ENCODE measurements around the gene PRUNE2. TPM values are rescaled to one million over a fixed set of nuclear protein-coding genes. Genes with fewer than 3 reads are reported as not detected.

PRUNE2 gene
- total and polyA plus RNA-seq, 7 experiments from 2014 or later: 0.78 to 1.6 TPM; not detected in 5

- Histone ChIP-seq H3K4me3 (ENCODE audit: low read length) (no peak overlapping the region), H3K4me1 (ENCODE audit: control insufficient read depth in 2 of 2, insufficient read depth in 2 of 2, low read length in 2 of 2) (no peaks in the 10 kb centered on the region), H3K36me3 (ENCODE audit: control insufficient read depth in 2 of 3, insufficient read depth in 3 of 3, low read length in 3 of 3) (no peaks in the 10 kb centered on the region), H3K27ac (ENCODE audit: low read depth, low read length) (no peak overlapping the region), H3K9me3 (ENCODE audit: control insufficient read depth in 2 of 3, low read length in 3 of 3) (no peaks in the 10 kb centered on the region), H3K27me3 (ENCODE audit: control insufficient read depth in 2 of 2, insufficient read depth in 2 of 2, low read length in 2 of 2) (no peaks in the 10 kb centered on the region)
- H3K36me3 Mint-ChIP-seq: no peaks in the 10 kb centered on the region
- DNase-seq: no peak
- H3K4me1 Mint-ChIP-seq: no peaks in the 10 kb centered on the region
- ATAC-seq: no peak
- ChIA-PET POLR2A (no interaction called here), CTCF (no interaction called here)
- H3K27ac Mint-ChIP-seq: no peak overlapping the region
- intact Hi-C loops (cut with micrococcal nuclease): no loop called here
- peaks cover 0 to 4% (median 0%) of the 10 kb centered on the region in 11 donors for H3K9me3 Mint-ChIP-seq
- peaks cover 3 to 13% (median 11%) of the 10 kb centered on the region in 5 donors for H3K27me3 Mint-ChIP-seq
- no peak overlapping the region for H3K4me3 Mint-ChIP-seq
Observed at GRCh38 chr9:76894198-76894597, 11.7 kb downstream of the PRUNE2 start.

- H3K9me3 ChIP-seq (ENCODE audit: control insufficient read depth in 2 of 3, low read length in 3 of 3): no peaks in the 10 kb centered on the region
- no peak overlapping the region for H3K4me3 Mint-ChIP-seq
- H3K4me1 ChIP-seq (ENCODE audit: control insufficient read depth in 2 of 2, insufficient read depth in 2 of 2, low read length in 2 of 2): no peaks in the 10 kb centered on the region
- no peak overlapping the region for H3K27ac Mint-ChIP-seq
- no peaks in the 10 kb centered on the region for H3K36me3 ChIP-seq (ENCODE audit: control insufficient read depth in 2 of 3, insufficient read depth in 3 of 3, low read length in 3 of 3)
- ATAC-seq (no peak), DNase-seq (no peak)
- H3K27me3 ChIP-seq (ENCODE audit: control insufficient read depth in 2 of 2, insufficient read depth in 2 of 2, low read length in 2 of 2): no peaks in the 10 kb centered on the region
- H3K4me1 Mint-ChIP-seq: no peaks in the 10 kb centered on the region
- H3K36me3 Mint-ChIP-seq: no peaks in the 10 kb centered on the region
- ChIA-PET POLR2A (no interaction called here), CTCF (no interaction called here)
- H3K9me3 Mint-ChIP-seq: peaks cover 0 to 4% (median 0%) of the 10 kb centered on the region in 11 donors
- intact Hi-C loops (cut with micrococcal nuclease): no loop called here
- no peak overlapping the region for H3K27ac ChIP-seq (ENCODE audit: low read depth, low read length)
- H3K27me3 Mint-ChIP-seq: peaks cover 3 to 12% (median 8%) of the 10 kb centered on the region in 5 donors
- no peak overlapping the region for H3K4me3 ChIP-seq (ENCODE audit: low read length)
Observed at GRCh38 chr9:76893395-76893932, 12.4 kb downstream of the PRUNE2 start.

- Histone ChIP-seq H3K36me3 (ENCODE audit: control insufficient read depth in 2 of 3, insufficient read depth in 3 of 3, low read length in 3 of 3) (no peaks in the 10 kb centered on the region), H3K9me3 (ENCODE audit: control insufficient read depth in 2 of 3, low read length in 3 of 3) (no peaks in the 10 kb centered on the region), H3K27ac (ENCODE audit: low read depth, low read length) (no peak overlapping the region), H3K4me1 (ENCODE audit: control insufficient read depth in 2 of 2, insufficient read depth in 2 of 2, low read length in 2 of 2) (no peaks in the 10 kb centered on the region), H3K4me3 (ENCODE audit: low read length) (no peak overlapping the region), H3K27me3 (ENCODE audit: control insufficient read depth in 2 of 2, insufficient read depth in 2 of 2, low read length in 2 of 2) (no peaks in the 10 kb centered on the region)
- DNase-seq (no peak), ATAC-seq (no peak)
- POLR2A ChIA-PET: no interaction called here
- no peak overlapping the region for H3K27ac Mint-ChIP-seq
- intact Hi-C loops (cut with micrococcal nuclease): no loop called here
- no peaks in the 10 kb centered on the region for H3K36me3 Mint-ChIP-seq
- H3K4me3 Mint-ChIP-seq: no peak overlapping the region
- no peaks in the 10 kb centered on the region for H3K4me1 Mint-ChIP-seq
- CTCF ChIA-PET: no interaction called here
- H3K9me3 Mint-ChIP-seq: peaks cover 0 to 4% (median 0%) of the 10 kb centered on the region in 11 donors
- H3K27me3 Mint-ChIP-seq: peaks cover 1 to 10% (median 7%) of the 10 kb centered on the region in 5 donors
Observed at GRCh38 chr9:76891874-76892273, 14.0 kb downstream of the PRUNE2 start.

- no peaks in the 10 kb centered on the region for H3K27me3 ChIP-seq (ENCODE audit: control insufficient read depth in 2 of 2, insufficient read depth in 2 of 2, low read length in 2 of 2)
- CTCF ChIA-PET: no interaction called here
- Mint-ChIP-seq H3K4me1 (no peaks in the 10 kb centered on the region), H3K27ac (no peak overlapping the region), H3K9me3 (peaks cover 0 to 1% (median 0%) of the 10 kb centered on the region in 11 donors), H3K27me3 (peaks cover 0 to 12% (median 4%) of the 10 kb centered on the region in 5 donors), H3K4me3 (no peak overlapping the region), H3K36me3 (no peaks in the 10 kb centered on the region)
- intact Hi-C loops (cut with micrococcal nuclease): no loop called here
- no peaks in the 10 kb centered on the region for H3K4me1 ChIP-seq (ENCODE audit: control insufficient read depth in 2 of 2, insufficient read depth in 2 of 2, low read length in 2 of 2)
- no peak overlapping the region for H3K4me3 ChIP-seq (ENCODE audit: low read length)
- POLR2A ChIA-PET: no interaction called here
- no peaks in the 10 kb centered on the region for H3K9me3 ChIP-seq (ENCODE audit: control insufficient read depth in 2 of 3, low read length in 3 of 3)
- no peak overlapping the region for H3K27ac ChIP-seq (ENCODE audit: low read depth, low read length)
- no peak for ATAC-seq
- no peak for DNase-seq
- H3K36me3 ChIP-seq (ENCODE audit: control insufficient read depth in 2 of 3, insufficient read depth in 3 of 3, low read length in 3 of 3): no peaks in the 10 kb centered on the region
Observed at GRCh38 chr9:76891279-76891678, 14.6 kb downstream of the PRUNE2 start.

- no peak overlapping the region for H3K4me3 ChIP-seq (ENCODE audit: low read length)
- peaks cover 0 to 9% (median 4%) of the 10 kb centered on the region in 5 donors for H3K27me3 Mint-ChIP-seq
- H3K27ac Mint-ChIP-seq: no peak overlapping the region
- POLR2A ChIA-PET: no interaction called here
- H3K9me3 Mint-ChIP-seq: peaks cover 0 to 1% (median 0%) of the 10 kb centered on the region in 11 donors
- intact Hi-C loops (cut with micrococcal nuclease): no loop called here
- no peaks in the 10 kb centered on the region for H3K4me1 Mint-ChIP-seq
- CTCF ChIA-PET: no interaction called here
- no peaks in the 10 kb centered on the region for H3K4me1 ChIP-seq (ENCODE audit: control insufficient read depth in 2 of 2, insufficient read depth in 2 of 2, low read length in 2 of 2)
- no peak for ATAC-seq
- H3K9me3 ChIP-seq (ENCODE audit: control insufficient read depth in 2 of 3, low read length in 3 of 3): no peaks in the 10 kb centered on the region
- H3K4me3 Mint-ChIP-seq: no peak overlapping the region
- no peaks in the 10 kb centered on the region for H3K36me3 ChIP-seq (ENCODE audit: control insufficient read depth in 2 of 3, insufficient read depth in 3 of 3, low read length in 3 of 3)
- H3K27ac ChIP-seq (ENCODE audit: low read depth, low read length): no peak overlapping the region
- no peak for DNase-seq
- no peaks in the 10 kb centered on the region for H3K27me3 ChIP-seq (ENCODE audit: control insufficient read depth in 2 of 2, insufficient read depth in 2 of 2, low read length in 2 of 2)
- no peaks in the 10 kb centered on the region for H3K36me3 Mint-ChIP-seq
Observed at GRCh38 chr9:76887951-76888350, 18.0 kb downstream of the PRUNE2 start.

GRCh38 chr9:76887003-76887821 lies 18.7 kb downstream of the PRUNE2 start:
- ATAC-seq (no peak), DNase-seq (no peak)
- Mint-ChIP-seq H3K4me3 (no peak overlapping the region), H3K9me3 (peaks cover 0 to 1% (median 0%) of the 10 kb centered on the region in 11 donors), H3K36me3 (no peaks in the 10 kb centered on the region), H3K4me1 (no peaks in the 10 kb centered on the region), H3K27ac (no peak overlapping the region), H3K27me3 (peaks cover 0 to 9% (median 4%) of the 10 kb centered on the region in 5 donors)
- Histone ChIP-seq H3K4me3 (ENCODE audit: low read length) (no peak overlapping the region), H3K4me1 (ENCODE audit: control insufficient read depth in 2 of 2, insufficient read depth in 2 of 2, low read length in 2 of 2) (no peaks in the 10 kb centered on the region), H3K27ac (ENCODE audit: low read depth, low read length) (no peak overlapping the region), H3K36me3 (ENCODE audit: control insufficient read depth in 2 of 3, insufficient read depth in 3 of 3, low read length in 3 of 3) (no peaks in the 10 kb centered on the region), H3K9me3 (ENCODE audit: control insufficient read depth in 2 of 3, low read length in 3 of 3) (no peaks in the 10 kb centered on the region), H3K27me3 (ENCODE audit: control insufficient read depth in 2 of 2, insufficient read depth in 2 of 2, low read length in 2 of 2) (no peaks in the 10 kb centered on the region)
- intact Hi-C loops (cut with micrococcal nuclease): no loop called here
- ChIA-PET CTCF (no interaction called here), POLR2A (no interaction called here)

- DNase-seq (no peak), ATAC-seq (no peak)
- no peaks in the 10 kb centered on the region for H3K9me3 ChIP-seq (ENCODE audit: control insufficient read depth in 2 of 3, low read length in 3 of 3)
- no peak overlapping the region for H3K27ac ChIP-seq (ENCODE audit: low read depth, low read length)
- intact Hi-C loops (cut with micrococcal nuclease): no loop called here
- no peaks in the 10 kb centered on the region for H3K4me1 Mint-ChIP-seq
- CTCF ChIA-PET: no interaction called here
- no peaks in the 10 kb centered on the region for H3K36me3 ChIP-seq (ENCODE audit: control insufficient read depth in 2 of 3, insufficient read depth in 3 of 3, low read length in 3 of 3)
- H3K9me3 Mint-ChIP-seq: no peaks in the 10 kb centered on the region
- H3K36me3 Mint-ChIP-seq: no peaks in the 10 kb centered on the region
- H3K4me3 Mint-ChIP-seq: no peak overlapping the region
- no peak overlapping the region for H3K4me3 ChIP-seq (ENCODE audit: low read length)
- no peaks in the 10 kb centered on the region for H3K27me3 ChIP-seq (ENCODE audit: control insufficient read depth in 2 of 2, insufficient read depth in 2 of 2, low read length in 2 of 2)
- H3K27ac Mint-ChIP-seq: no peak overlapping the region
- peaks cover 0 to 9% (median 4%) of the 10 kb centered on the region in 5 donors for H3K27me3 Mint-ChIP-seq
- H3K4me1 ChIP-seq (ENCODE audit: control insufficient read depth in 2 of 2, insufficient read depth in 2 of 2, low read length in 2 of 2): no peaks in the 10 kb centered on the region
- POLR2A ChIA-PET: no interaction called here
Observed at GRCh38 chr9:76886318-76886717, 19.6 kb downstream of the PRUNE2 start.

Measured in naive thymus-derived CD4-positive, alpha-beta T cell (primary cell).